ENCODE data around the gene HES6.

GRCh38 chr2:238227587-238228032 is 12.2 kb downstream of the HES6 start:
- TF ChIP-seq CTCF (IDR thresholded peaks at IDR 0.05): no peak
- no peak for TF ChIP-seq POLR2AphosphoS5 (IDR thresholded peaks at IDR 0.05)
- TF ChIP-seq POLR2A (IDR thresholded peaks at IDR 0.05): no peak
- TF ChIP-seq EP300 (IDR thresholded peaks at IDR 0.05): no peak

All from gastroesophageal sphincter (tissue), 3 donors.